Colon (tissue), 2 donors: ENCODE data around the gene ELP4.

Experiments used
- FAIRE-seq: peaks from 2 replicates; lab custom pipeline; 2012; peaks lifted over from hg19 to GRCh38; lab: Jason Lieb, UNC
- donor health status: control.
- donor health status: control.

ELP4 gene

GRCh38 chr11:31779374-31779791, 269.8 kb downstream of the ELP4 start:
- FAIRE-seq: no peak

- no peak for FAIRE-seq
Measured at GRCh38 chr11:31780078-31780477, 270.5 kb downstream of the ELP4 start.

- FAIRE-seq: no peak
Measured at GRCh38 chr11:31780480-31780971, 271.0 kb downstream of the ELP4 start.

- no peak for FAIRE-seq
Measured at GRCh38 chr11:31782257-31782656, 272.7 kb downstream of the ELP4 start.

- no peak for FAIRE-seq
Measured at GRCh38 chr11:31783252-31783651, 273.7 kb downstream of the ELP4 start.

- no peak for FAIRE-seq
Measured at GRCh38 chr11:31784611-31785010, 275.0 kb downstream of the ELP4 start.

GRCh38 chr11:31786996-31787685, 277.6 kb downstream of the ELP4 start:
- FAIRE-seq: no peak

- FAIRE-seq: no peak
Measured at GRCh38 chr11:31788085-31788484, 278.5 kb downstream of the ELP4 start.

- no peak for FAIRE-seq
Measured at GRCh38 chr11:31790649-31791048, 281.1 kb downstream of the ELP4 start.

GRCh38 chr11:31792036-31792435, 282.5 kb downstream of the ELP4 start:
- no peak for FAIRE-seq

GRCh38 chr11:31792456-31792855, 282.9 kb downstream of the ELP4 start:
- no peak for FAIRE-seq

- no peak for FAIRE-seq
Measured at GRCh38 chr11:31793264-31793663, 283.7 kb downstream of the ELP4 start.

- FAIRE-seq: no peak
Measured at GRCh38 chr11:31794548-31794947, 285.0 kb downstream of the ELP4 start.

- no peak for FAIRE-seq
Measured at GRCh38 chr11:31795706-31796498, 286.3 kb downstream of the ELP4 start.

GRCh38 chr11:31796499-31797189, 287.1 kb downstream of the ELP4 start:
- no peak for FAIRE-seq

GRCh38 chr11:31797190-31798056, 287.9 kb downstream of the ELP4 start:
- FAIRE-seq: no peak

GRCh38 chr11:31798057-31798553, 288.5 kb downstream of the ELP4 start:
- no peak for FAIRE-seq

GRCh38 chr11:31798554-31799434, 289.2 kb downstream of the ELP4 start:
- no peak for FAIRE-seq

GRCh38 chr11:31799435-31800397, 290.1 kb downstream of the ELP4 start:
- FAIRE-seq: no peak
